ENCODE results near the gene NXPH1.

The NXPH1 gene

DNA sequence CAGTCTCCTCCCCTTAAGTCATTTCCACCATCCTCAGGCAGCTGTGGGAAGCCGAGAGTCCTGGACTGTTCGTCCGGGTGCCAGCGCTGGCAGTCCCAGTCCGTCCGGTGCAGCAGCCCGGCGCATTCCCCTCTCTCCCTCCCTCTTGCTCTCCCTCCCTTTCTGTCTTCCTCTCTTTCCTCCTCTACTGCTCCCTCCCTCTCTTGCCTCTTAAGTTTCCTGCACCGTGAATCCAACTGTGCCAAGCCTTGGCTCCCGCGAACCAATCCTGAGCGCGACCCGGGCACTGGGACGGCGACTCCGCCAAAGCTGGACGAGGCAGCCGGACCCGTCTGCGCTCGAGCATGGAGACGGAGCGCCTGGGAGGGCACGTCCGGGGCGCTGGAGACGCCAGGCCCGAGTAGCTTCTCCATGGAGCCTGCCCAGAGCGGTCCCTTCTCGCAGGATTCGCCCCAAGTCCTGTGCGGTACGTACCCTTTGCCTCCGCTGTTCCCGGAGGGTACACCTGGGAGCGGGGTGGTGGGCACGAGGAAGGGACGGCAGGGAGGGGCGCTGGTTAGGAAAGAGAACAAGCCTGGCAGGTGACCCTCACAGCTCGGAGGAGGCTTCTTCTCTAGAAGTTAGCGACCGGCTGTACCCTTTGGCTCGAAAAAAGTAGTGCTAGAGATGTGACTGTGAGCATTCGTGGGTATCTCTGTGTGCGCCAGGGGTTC is 1.0 kb downstream of the NXPH1 start:
- TF ChIP-seq TAF1 (IDR thresholded peaks at IDR 0.05; ENCODE audit: low read depth) (no peak), RAD21 (IDR thresholded peaks at IDR 0.05; ENCODE audit: low read depth) (no peak), FOXM1 (IDR thresholded peaks at IDR 0.05; ENCODE audit: borderline replicate concordance, low read depth) (no peak), EP300 (IDR thresholded peaks at IDR 0.05; ENCODE audit: borderline replicate concordance) (no peak), NFIC (IDR thresholded peaks at IDR 0.05) (no peak), YY1 (IDR thresholded peaks at IDR 0.05; ENCODE audit: low read depth) (no peak), CEBPB (IDR thresholded peaks at IDR 0.05) (no peak), TEAD4 (IDR thresholded peaks at IDR 0.05) (no peak), CREB1 (IDR thresholded peaks at IDR 0.05; ENCODE audit: low read depth) (no peak), EGR1 (IDR thresholded peaks at IDR 0.05) (no peak), ZBTB7A (IDR thresholded peaks at IDR 0.05; ENCODE audit: low read depth) (no peak), TCF12 (IDR thresholded peaks at IDR 0.05; ENCODE audit: low read depth) (no peak)
- TF ChIP-seq, protein P1, sequence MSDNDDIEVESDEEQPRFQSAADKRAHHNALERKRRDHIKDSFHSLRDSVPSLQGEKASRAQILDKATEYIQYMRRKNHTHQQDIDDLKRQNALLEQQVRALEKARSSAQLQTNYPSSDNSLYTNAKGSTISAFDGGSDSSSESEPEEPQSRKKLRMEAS (IDR thresholded peaks at IDR 0.05): no peak
- TF ChIP-seq, protein P2, sequence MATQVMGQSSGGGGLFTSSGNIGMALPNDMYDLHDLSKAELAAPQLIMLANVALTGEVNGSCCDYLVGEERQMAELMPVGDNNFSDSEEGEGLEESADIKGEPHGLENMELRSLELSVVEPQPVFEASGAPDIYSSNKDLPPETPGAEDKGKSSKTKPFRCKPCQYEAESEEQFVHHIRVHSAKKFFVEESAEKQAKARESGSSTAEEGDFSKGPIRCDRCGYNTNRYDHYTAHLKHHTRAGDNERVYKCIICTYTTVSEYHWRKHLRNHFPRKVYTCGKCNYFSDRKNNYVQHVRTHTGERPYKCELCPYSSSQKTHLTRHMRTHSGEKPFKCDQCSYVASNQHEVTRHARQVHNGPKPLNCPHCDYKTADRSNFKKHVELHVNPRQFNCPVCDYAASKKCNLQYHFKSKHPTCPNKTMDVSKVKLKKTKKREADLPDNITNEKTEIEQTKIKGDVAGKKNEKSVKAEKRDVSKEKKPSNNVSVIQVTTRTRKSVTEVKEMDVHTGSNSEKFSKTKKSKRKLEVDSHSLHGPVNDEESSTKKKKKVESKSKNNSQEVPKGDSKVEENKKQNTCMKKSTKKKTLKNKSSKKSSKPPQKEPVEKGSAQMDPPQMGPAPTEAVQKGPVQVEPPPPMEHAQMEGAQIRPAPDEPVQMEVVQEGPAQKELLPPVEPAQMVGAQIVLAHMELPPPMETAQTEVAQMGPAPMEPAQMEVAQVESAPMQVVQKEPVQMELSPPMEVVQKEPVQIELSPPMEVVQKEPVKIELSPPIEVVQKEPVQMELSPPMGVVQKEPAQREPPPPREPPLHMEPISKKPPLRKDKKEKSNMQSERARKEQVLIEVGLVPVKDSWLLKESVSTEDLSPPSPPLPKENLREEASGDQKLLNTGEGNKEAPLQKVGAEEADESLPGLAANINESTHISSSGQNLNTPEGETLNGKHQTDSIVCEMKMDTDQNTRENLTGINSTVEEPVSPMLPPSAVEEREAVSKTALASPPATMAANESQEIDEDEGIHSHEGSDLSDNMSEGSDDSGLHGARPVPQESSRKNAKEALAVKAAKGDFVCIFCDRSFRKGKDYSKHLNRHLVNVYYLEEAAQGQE (IDR thresholded peaks at IDR 0.05; ENCODE audit: low read depth): no peak
- TF ChIP-seq, protein P3, sequence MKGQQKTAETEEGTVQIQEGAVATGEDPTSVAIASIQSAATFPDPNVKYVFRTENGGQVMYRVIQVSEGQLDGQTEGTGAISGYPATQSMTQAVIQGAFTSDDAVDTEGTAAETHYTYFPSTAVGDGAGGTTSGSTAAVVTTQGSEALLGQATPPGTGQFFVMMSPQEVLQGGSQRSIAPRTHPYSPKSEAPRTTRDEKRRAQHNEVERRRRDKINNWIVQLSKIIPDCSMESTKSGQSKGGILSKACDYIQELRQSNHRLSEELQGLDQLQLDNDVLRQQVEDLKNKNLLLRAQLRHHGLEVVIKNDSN (IDR thresholded peaks at IDR 0.05): no peak

DNA sequence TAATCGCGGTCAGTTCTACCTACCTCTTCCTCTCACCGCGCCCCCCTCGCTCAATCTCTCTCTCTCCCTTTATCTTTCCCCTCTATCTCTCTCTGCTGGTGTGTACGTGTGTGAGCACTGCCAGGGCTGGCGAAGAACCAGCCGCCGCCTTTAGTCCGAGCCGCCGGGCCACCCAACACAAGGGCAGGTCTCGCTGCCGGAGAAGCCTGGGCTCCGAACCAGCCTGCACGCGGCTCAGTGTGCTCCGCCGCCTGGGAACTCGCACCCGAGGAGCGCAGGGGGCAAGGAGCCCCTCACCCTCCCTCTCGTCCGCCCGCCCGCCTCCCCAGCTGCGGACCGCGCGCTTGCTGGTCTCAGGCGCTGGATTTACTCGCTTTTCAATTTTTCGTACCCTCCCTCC is 1.7 kb downstream of the NXPH1 start:
- TF ChIP-seq ZBTB7A (IDR thresholded peaks at IDR 0.05; ENCODE audit: low read depth) (no peak), NFIC (IDR thresholded peaks at IDR 0.05) (no peak), TCF12 (IDR thresholded peaks at IDR 0.05; ENCODE audit: low read depth) (no peak), RAD21 (IDR thresholded peaks at IDR 0.05; ENCODE audit: low read depth) (no peak), YY1 (IDR thresholded peaks at IDR 0.05; ENCODE audit: low read depth) (no peak), EGR1 (IDR thresholded peaks at IDR 0.05) (no peak), TAF1 (IDR thresholded peaks at IDR 0.05; ENCODE audit: low read depth) (no peak), FOXM1 (IDR thresholded peaks at IDR 0.05; ENCODE audit: borderline replicate concordance, low read depth) (no peak), EP300 (IDR thresholded peaks at IDR 0.05; ENCODE audit: borderline replicate concordance) (no peak), CEBPB (IDR thresholded peaks at IDR 0.05) (no peak), CREB1 (IDR thresholded peaks at IDR 0.05; ENCODE audit: low read depth) (no peak)
- TF ChIP-seq, protein P2 (IDR thresholded peaks at IDR 0.05; ENCODE audit: low read depth): no peak
- TF ChIP-seq, protein P1 (IDR thresholded peaks at IDR 0.05): no peak
- TF ChIP-seq, protein P3 (IDR thresholded peaks at IDR 0.05): no peak

DNA sequence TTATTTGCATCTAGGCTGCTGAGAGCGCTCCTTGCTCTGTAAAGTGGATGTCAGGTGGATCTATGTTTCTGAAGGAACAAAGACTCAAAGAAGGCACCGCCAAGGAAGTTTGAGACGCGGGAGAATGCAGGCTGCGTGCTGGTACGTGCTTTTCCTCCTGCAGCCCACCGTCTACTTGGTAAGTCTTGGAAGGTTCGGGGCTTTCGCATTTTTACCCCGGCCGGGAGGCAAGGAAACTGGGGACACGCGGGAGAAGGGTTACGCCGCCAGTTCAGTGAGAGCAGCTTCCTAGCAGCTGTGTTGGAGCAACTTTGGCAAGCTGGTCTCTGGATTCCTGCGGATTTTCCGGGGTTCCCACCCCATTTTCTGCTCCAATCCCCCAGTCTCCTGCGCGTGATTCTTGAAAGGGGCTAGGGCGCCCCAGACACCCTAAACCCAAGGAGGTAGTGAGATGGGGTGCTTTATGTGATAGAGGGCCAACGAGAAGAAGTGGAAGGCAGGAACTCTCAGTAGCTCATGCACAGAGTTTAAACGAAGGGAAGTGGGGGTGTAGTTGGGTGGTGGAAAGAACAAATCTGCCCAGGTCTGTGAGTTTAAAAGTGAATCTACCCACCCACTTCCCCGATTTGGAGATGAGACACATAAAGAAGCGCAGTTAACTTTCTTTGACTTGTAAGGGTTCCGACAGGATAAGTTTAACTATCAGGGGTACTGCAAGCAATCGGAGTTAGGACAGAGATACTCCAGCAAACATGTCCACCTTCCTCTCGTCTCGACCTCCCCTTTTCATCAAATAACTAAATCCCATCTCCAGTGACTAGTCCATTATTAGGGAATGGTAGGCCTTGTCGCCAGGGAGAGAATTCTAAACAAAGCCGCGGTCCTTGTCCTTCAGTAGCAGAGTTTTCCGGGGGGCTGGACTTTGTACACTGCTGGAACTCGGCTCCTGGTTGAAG is 2.5 kb downstream of the NXPH1 start:
- TF ChIP-seq NFIC (IDR thresholded peaks at IDR 0.05) (no peak), CEBPB (IDR thresholded peaks at IDR 0.05) (no peak), FOXM1 (IDR thresholded peaks at IDR 0.05; ENCODE audit: borderline replicate concordance, low read depth) (no peak), TCF12 (IDR thresholded peaks at IDR 0.05; ENCODE audit: low read depth) (no peak), EP300 (IDR thresholded peaks at IDR 0.05; ENCODE audit: borderline replicate concordance) (no peak), TAF1 (IDR thresholded peaks at IDR 0.05; ENCODE audit: low read depth) (no peak), TEAD4 (IDR thresholded peaks at IDR 0.05) (no peak), RAD21 (IDR thresholded peaks at IDR 0.05; ENCODE audit: low read depth) (no peak), YY1 (IDR thresholded peaks at IDR 0.05; ENCODE audit: low read depth) (no peak)
- TF ChIP-seq, protein P2 (IDR thresholded peaks at IDR 0.05; ENCODE audit: low read depth): no peak
- TF ChIP-seq, protein P1 (IDR thresholded peaks at IDR 0.05): no peak
- TF ChIP-seq, protein P3 (IDR thresholded peaks at IDR 0.05): no peak
